AG09309 (cell line): ENCODE measurements around the gene LIPK.

Experiments used
- DNase-seq: peaks from one replicate; pipeline ENCODE4 v3.0.0-alpha.2; 2010; ENCODE audit warnings: low read depth
- H3K4me3 ChIP-seq: 2 replicates; pipeline ENCODE4 v1.5.1; 2011; ENCODE audit warnings: mild to moderate bottlenecking, low read depth, low read length, moderate library complexity; ENCODE audit not compliant: control insufficient read depth
- CTCF ChIP-seq: IDR thresholded peaks from 2 replicates; pipeline ENCODE4 v1.5.1; 2011; ENCODE audit warnings: mild to moderate bottlenecking, low read depth, low read length, inconsistent platforms; ENCODE audit not compliant: insufficient read depth, control insufficient read depth; ENCODE audit errors: missing control alignments

Gene LIPK

GRCh38 chr10:88715517-88715916 lies 9.5 kb downstream of the LIPK start:
- DNase-seq: no peak
- H3K4me3 ChIP-seq: no peak overlapping the region
- TF ChIP-seq CTCF: no peak

- no peak for DNase-seq
- H3K4me3 ChIP-seq: no peak overlapping the region
- TF ChIP-seq CTCF: no peak
These were observed 15.3 kb downstream of the LIPK start for GRCh38 chr10:88721392-88721791.

GRCh38 chr10:88725798-88726197 lies 19.7 kb downstream of the LIPK start:
- no peak for TF ChIP-seq CTCF
- no peak overlapping the region for H3K4me3 ChIP-seq
- DNase-seq: no peak

GRCh38 chr10:88728107-88728763 lies 22.2 kb downstream of the LIPK start:
- peak; percentile 29 for TF ChIP-seq CTCF
- no peak overlapping the region for H3K4me3 ChIP-seq
- no peak for DNase-seq

- no peak for DNase-seq
- no peak overlapping the region for H3K4me3 ChIP-seq
- TF ChIP-seq CTCF: no peak
These were observed 24.8 kb downstream of the LIPK start for GRCh38 chr10:88730864-88731263.

- no peak for DNase-seq
- no peak overlapping the region for H3K4me3 ChIP-seq
- no peak for TF ChIP-seq CTCF
These were observed 25.2 kb downstream of the LIPK start for GRCh38 chr10:88731296-88731695.
